GM23338 (cell line): ENCODE results near the gene RIN3. TPM values are rescaled to one million over a fixed set of nuclear protein-coding genes. Genes with fewer than 3 reads are reported as not detected.

Source experiments
- ATAC-seq: fragments of 200-7000 bp; cut with Tn5 transposase; 3 replicates; pipeline ENCODE4 v1.9.1; 2020
- DNase-seq: peaks from one replicate; pipeline ENCODE4 v3.0.0-alpha.2; 2015; ENCODE audit warnings: low spot score
- H2AFZ ChIP-seq: fragments of 200-600 bp; sonication (generic); 2 replicates; pipeline ENCODE4 v1.8.0; 2016; ENCODE audit warnings: antibody characterized with exemption, mild to moderate bottlenecking, moderate library complexity
- H3F3A ChIP-seq: fragments of 200-600 bp; sonication (generic); replicated peaks from 2 replicates; pipeline ENCODE4 v1.8.0; 2017; ENCODE audit warnings: antibody characterized with exemption, mixed run types, low read depth
- H3K27ac ChIP-seq: fragments of 200-600 bp; sonication (generic); 2 replicates; pipeline ENCODE4 v1.6.1; 2016; ENCODE audit warnings: low read depth
- H3K27me3 ChIP-seq: fragments of 200-600 bp; sonication (generic); 2 replicates; pipeline ENCODE4 v1.8.0; 2016; ENCODE audit warnings: mild to moderate bottlenecking, mixed run types, moderate library complexity; ENCODE audit not compliant: insufficient read depth
- H3K36me3 ChIP-seq: fragments of 200-600 bp; sonication (generic); 2 replicates; pipeline ENCODE4 v1.8.0; 2016; ENCODE audit warnings: mild to moderate bottlenecking; ENCODE audit not compliant: insufficient read depth
- H3K4me1 ChIP-seq: fragments of 200-600 bp; sonication (generic); 2 replicates; pipeline ENCODE4 v1.8.0; 2016; ENCODE audit warnings: mild to moderate bottlenecking, moderate library complexity; ENCODE audit not compliant: insufficient read depth
- H3K4me2 ChIP-seq: fragments of 200-600 bp; sonication (generic); 2 replicates; pipeline ENCODE4 v1.7.1; 2017; ENCODE audit warnings: mixed run types
- H3K4me3 ChIP-seq: fragments of 200-600 bp; sonication (generic); 2 replicates; pipeline ENCODE4 v1.6.1; 2016; ENCODE audit warnings: mixed run types
- H3K79me2 ChIP-seq: fragments of 200-600 bp; sonication (generic); replicated peaks from 2 replicates; pipeline ENCODE4 v1.8.0; 2017; ENCODE audit warnings: mild to moderate bottlenecking; ENCODE audit not compliant: insufficient read depth
- H3K9me2 ChIP-seq: fragments of 200-600 bp; sonication (generic); 2 replicates; pipeline ENCODE4 v1.8.0; 2017; ENCODE audit not compliant: insufficient read depth
- H4K20me1 ChIP-seq: fragments of 200-600 bp; sonication (generic); replicated peaks from 2 replicates; pipeline ENCODE4 v1.8.0; 2017; ENCODE audit warnings: mild to moderate bottlenecking; ENCODE audit not compliant: insufficient read depth
- H3K27ac Mint-ChIP-seq: 2 replicates; pipeline ENCODE4 v1.8.0; 2020; ENCODE audit warnings: inconsistent platforms, mild to moderate bottlenecking, moderate library complexity, mixed read lengths
- H3K27me3 Mint-ChIP-seq: 3 replicates; pipeline ENCODE4 v1.8.0; 2022; ENCODE audit warnings: low read depth, mild to moderate bottlenecking, moderate library complexity, mixed read lengths, inconsistent platforms; ENCODE audit not compliant: insufficient read depth, poor library complexity
- H3K36me3 Mint-ChIP-seq: 3 replicates; pipeline ENCODE4 v1.8.0; 2021; ENCODE audit warnings: low read depth, mild to moderate bottlenecking, inconsistent platforms, moderate library complexity, mixed read lengths
- H3K4me1 Mint-ChIP-seq: 3 replicates; pipeline ENCODE4 v1.8.0; 2020; ENCODE audit warnings: mild to moderate bottlenecking, inconsistent platforms, mixed read lengths
- H3K4me3 Mint-ChIP-seq: 3 replicates; pipeline ENCODE4 v1.8.0; 2021; ENCODE audit warnings: moderate library complexity, mild to moderate bottlenecking, inconsistent platforms, mixed read lengths
- H3K9me3 Mint-ChIP-seq: 3 replicates; pipeline ENCODE4 v1.8.0; 2020; ENCODE audit warnings: moderate library complexity, mild to moderate bottlenecking, inconsistent platforms, mixed read lengths
- EZH2phosphoT487 ChIP-seq: fragments of 200-600 bp; sonication (generic); IDR thresholded peaks from one replicate; pipeline ENCODE4 v1.8.1; 2018; ENCODE audit warnings: antibody characterized with exemption; ENCODE audit not compliant: unreplicated experiment
- JUNB ChIP-seq: IDR thresholded peaks from one replicate; pipeline ENCODE4 v1.6.1; 2016; ENCODE audit warnings: antibody characterized with exemption; ENCODE audit not compliant: unreplicated experiment
- STAT1 ChIP-seq: IDR thresholded peaks from one replicate; pipeline ENCODE4 v1.6.1; 2016; ENCODE audit warnings: antibody characterized with exemption; ENCODE audit not compliant: unreplicated experiment
- polyA plus RNA-seq: library from polyadenylated mRNA; unstranded; fragments of >200 nt; fragmentation: Nextera tagmentation; extraction: Ambion mirVana; gene quantifications from 2 replicates; pipeline ENCODE4 v1.2.1, GENCODE V29; 2016
- total RNA-seq: library from RNA; depleted of rRNA; stranded (reverse); fragments of >200 nt; shearing (Covaris generic); gene quantifications from 2 replicates; pipeline ENCODE4 v1.2.3, GENCODE V29; 2014
- TF ChIP-seq, protein P1 (sequence below): fragments of 250-450 bp; sonication (Bioruptor Pico); IDR thresholded peaks from 2 replicates; pipeline ENCODE4 v1.5.0; 2020; ENCODE audit warnings: mild to moderate bottlenecking, moderate library complexity
- TF ChIP-seq, protein P2 (sequence below): IDR thresholded peaks from 2 replicates; pipeline ENCODE4 v1.6.1; 2016; ENCODE audit warnings: antibody characterized with exemption

RIN3 gene
- total and polyA plus RNA-seq, 2 experiments from 2014 or later: 0.97 to 1.5 TPM

DNA sequence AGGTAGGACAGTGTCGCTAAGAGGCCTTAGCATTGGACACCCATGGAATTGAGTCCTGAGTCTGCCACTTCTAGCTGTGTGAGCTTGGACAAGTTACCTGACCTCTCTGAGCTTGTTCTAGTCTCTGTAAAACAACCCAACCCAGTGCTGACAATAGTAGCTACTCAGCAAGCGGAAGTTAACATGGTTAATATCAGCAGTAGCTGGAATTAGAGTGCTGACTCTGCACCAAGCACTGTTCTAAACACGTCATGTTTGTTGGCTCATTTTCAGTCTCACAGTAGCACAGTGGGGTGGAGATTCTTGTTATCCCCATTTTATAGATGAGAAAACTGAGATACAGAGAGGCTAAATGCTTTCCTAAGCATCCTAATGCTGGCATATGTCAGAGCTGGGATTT, 47.5 kb upstream of the RIN3 start (continued):
- TF ChIP-seq, protein P1, sequence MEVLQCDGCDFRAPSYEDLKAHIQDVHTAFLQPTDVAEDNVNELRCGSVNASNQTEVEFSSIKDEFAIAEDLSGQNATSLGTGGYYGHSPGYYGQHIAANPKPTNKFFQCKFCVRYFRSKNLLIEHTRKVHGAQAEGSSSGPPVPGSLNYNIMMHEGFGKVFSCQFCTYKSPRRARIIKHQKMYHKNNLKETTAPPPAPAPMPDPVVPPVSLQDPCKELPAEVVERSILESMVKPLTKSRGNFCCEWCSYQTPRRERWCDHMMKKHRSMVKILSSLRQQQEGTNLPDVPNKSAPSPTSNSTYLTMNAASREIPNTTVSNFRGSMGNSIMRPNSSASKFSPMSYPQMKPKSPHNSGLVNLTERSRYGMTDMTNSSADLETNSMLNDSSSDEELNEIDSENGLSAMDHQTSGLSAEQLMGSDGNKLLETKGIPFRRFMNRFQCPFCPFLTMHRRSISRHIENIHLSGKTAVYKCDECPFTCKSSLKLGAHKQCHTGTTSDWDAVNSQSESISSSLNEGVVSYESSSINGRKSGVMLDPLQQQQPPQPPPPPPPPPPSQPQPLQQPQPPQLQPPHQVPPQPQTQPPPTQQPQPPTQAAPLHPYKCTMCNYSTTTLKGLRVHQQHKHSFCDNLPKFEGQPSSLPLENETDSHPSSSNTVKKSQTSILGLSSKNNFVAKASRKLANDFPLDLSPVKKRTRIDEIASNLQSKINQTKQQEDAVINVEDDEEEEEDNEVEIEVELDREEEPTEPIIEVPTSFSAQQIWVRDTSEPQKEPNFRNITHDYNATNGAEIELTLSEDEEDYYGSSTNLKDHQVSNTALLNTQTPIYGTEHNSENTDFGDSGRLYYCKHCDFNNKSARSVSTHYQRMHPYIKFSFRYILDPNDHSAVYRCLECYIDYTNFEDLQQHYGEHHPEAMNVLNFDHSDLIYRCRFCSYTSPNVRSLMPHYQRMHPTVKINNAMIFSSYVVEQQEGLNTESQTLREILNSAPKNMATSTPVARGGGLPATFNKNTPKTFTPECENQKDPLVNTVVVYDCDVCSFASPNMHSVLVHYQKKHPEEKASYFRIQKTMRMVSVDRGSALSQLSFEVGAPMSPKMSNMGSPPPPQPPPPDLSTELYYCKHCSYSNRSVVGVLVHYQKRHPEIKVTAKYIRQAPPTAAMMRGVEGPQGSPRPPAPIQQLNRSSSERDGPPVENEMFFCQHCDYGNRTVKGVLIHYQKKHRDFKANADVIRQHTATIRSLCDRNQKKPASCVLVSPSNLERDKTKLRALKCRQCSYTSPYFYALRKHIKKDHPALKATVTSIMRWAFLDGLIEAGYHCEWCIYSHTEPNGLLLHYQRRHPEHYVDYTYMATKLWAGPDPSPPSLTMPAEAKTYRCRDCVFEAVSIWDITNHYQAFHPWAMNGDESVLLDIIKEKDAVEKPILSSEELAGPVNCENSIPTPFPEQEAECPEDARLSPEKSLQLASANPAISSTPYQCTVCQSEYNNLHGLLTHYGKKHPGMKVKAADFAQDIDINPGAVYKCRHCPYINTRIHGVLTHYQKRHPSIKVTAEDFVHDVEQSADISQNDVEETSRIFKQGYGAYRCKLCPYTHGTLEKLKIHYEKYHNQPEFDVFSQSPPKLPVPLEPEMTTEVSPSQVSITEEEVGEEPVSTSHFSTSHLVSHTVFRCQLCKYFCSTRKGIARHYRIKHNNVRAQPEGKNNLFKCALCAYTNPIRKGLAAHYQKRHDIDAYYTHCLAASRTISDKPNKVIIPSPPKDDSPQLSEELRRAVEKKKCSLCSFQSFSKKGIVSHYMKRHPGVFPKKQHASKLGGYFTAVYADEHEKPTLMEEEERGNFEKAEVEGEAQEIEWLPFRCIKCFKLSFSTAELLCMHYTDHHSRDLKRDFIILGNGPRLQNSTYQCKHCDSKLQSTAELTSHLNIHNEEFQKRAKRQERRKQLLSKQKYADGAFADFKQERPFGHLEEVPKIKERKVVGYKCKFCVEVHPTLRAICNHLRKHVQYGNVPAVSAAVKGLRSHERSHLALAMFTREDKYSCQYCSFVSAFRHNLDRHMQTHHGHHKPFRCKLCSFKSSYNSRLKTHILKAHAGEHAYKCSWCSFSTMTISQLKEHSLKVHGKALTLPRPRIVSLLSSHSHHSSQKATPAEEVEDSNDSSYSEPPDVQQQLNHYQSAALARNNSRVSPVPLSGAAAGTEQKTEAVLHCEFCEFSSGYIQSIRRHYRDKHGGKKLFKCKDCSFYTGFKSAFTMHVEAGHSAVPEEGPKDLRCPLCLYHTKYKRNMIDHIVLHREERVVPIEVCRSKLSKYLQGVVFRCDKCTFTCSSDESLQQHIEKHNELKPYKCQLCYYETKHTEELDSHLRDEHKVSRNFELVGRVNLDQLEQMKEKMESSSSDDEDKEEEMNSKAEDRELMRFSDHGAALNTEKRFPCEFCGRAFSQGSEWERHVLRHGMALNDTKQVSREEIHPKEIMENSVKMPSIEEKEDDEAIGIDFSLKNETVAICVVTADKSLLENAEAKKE: no peak
- no peak for TF ChIP-seq JUNB
- TF ChIP-seq STAT1: no peak
- TF ChIP-seq, protein P2, sequence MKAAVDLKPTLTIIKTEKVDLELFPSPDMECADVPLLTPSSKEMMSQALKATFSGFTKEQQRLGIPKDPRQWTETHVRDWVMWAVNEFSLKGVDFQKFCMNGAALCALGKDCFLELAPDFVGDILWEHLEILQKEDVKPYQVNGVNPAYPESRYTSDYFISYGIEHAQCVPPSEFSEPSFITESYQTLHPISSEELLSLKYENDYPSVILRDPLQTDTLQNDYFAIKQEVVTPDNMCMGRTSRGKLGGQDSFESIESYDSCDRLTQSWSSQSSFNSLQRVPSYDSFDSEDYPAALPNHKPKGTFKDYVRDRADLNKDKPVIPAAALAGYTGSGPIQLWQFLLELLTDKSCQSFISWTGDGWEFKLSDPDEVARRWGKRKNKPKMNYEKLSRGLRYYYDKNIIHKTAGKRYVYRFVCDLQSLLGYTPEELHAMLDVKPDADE: no peak

DNA sequence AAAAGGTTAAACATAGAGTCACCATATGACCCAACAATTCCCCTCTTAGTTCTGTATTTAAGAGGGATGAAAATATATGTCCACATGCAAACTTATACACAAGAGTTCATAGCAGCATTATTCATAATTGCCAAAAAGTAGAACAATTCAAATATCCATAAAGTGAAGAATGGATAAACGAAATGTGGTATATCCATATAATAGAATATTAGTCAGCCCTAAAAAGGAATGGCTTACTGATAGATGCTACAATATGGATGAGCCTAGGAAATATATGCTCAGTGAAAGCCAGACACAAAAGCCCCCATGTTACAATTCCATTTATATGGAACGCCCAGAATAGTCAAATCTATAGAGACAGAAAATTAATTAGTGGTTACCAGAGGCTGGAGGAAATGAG, 44.1 kb upstream of the RIN3 start:
- Histone ChIP-seq H4K20me1 (no peaks in the 10 kb centered on the region), H3F3A (no peaks in the 10 kb centered on the region), H2AFZ (no peak overlapping the region), H3K9me2 (peaks cover 10% of the 10 kb centered on the region; the same call in 1 of the 2 replicates), H3K36me3 (no peaks in the 10 kb centered on the region), H3K4me2 (no peak overlapping the region), H3K4me3 (no peak overlapping the region), H3K79me2 (no peaks in the 10 kb centered on the region), H3K4me1 (peaks cover 10% of the 10 kb centered on the region), H3K27ac (no peak overlapping the region), H3K27me3 (no peaks in the 10 kb centered on the region)
- peaks cover 14% of the 10 kb centered on the region for H3K9me3 Mint-ChIP-seq
- peaks cover 39% of the 10 kb centered on the region for H3K4me1 Mint-ChIP-seq
- no peak overlapping the region for H3K4me3 Mint-ChIP-seq
- peaks cover 8% of the 10 kb centered on the region; the same call in 2 of the 3 replicates for H3K36me3 Mint-ChIP-seq
- DNase-seq (no peak), ATAC-seq (no peak)
- H3K27ac Mint-ChIP-seq: no peak overlapping the region
- no peak for TF ChIP-seq EZH2phosphoT487
- H3K27me3 Mint-ChIP-seq: no peaks in the 10 kb centered on the region
